ENCODE measurements around the gene ZNF222.

The ZNF222 gene

GRCh38 chr19:44055870-44056269, 30.7 kb downstream of the ZNF222 start:
- FAIRE-seq, result no peak

- FAIRE-seq, result no peak
Observed at GRCh38 chr19:44059229-44059628, 34.0 kb downstream of the ZNF222 start.

GRCh38 chr19:44061038-44061437, 35.9 kb downstream of the ZNF222 start:
- FAIRE-seq, result no peak

DNA sequence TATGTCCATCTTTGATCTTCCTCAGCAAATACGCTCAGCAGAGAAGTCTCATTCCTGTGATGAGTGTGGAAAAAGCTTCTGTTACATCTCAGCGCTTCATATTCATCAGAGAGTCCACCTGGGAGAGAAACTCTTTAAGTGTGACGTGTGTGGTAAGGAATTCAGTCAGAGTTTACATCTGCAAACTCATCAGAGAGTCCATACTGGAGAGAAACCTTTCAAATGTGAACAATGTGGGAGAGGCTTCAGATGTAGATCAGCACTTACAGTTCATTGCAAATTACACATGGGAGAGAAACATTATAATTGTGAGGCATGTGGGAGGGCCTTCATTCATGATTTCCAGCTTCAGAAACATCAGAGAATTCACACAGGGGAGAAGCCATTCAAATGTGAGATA, 41.1 kb downstream of the ZNF222 start:
- FAIRE-seq, result no peak

GRCh38 chr19:44069415-44069814, 44.2 kb downstream of the ZNF222 start:
- FAIRE-seq, result no peak

- FAIRE-seq, result peak; percentile 55
Observed at GRCh38 chr19:44071824-44072542, 46.8 kb downstream of the ZNF222 start, which contains the start of gene ZNF284. Gene ZNF284 (plus strand): TSS chr19:44072159. CDS start chr19:44076390, 4,231 bp downstream.

- no peak for FAIRE-seq
Observed at GRCh38 chr19:44072543-44073401, 47.6 kb downstream of the ZNF222 start.

- FAIRE-seq, result no peak
Observed at GRCh38 chr19:44076325-44076724, 51.1 kb downstream of the ZNF222 start.
